Measurements from ENCODE around the gene CHMP1B.
"Not testable (repeated sequence)": the region's sequence is repeated elsewhere in the genome, so short reads cannot be mapped to it uniquely, and the experiment has no call there.

CHMP1B gene

GRCh38 chr18:11840493-11840892, 10.7 kb upstream of the CHMP1B start:
- no peak for DNase-seq (ENCODE audit: low read depth in 2 of 2)

GRCh38 chr18:11842562-11842961, 8.7 kb upstream of the CHMP1B start:
- no peak for DNase-seq (ENCODE audit: low read depth in 2 of 2)

DNA sequence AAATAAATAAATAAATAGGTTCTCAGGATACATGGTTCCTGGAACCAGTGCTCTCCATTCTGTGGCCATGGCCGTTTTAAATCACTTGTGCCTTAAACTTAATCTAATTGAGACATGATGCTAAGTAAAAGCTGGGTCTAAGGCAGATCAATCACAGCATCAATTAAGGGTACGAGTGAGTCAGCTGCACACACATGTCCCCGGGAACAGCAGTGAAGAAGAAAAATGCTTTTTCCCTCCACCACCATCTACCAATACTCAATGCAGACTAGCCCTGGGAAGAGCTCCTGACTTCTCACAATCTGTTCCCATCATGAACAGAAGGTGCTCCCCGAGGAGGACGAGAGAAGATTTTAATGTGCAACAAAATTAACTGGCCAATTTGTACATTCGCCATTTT, 6.8 kb upstream of the CHMP1B start:
- no peak for DNase-seq (ENCODE audit: low read depth in 2 of 2)

DNA sequence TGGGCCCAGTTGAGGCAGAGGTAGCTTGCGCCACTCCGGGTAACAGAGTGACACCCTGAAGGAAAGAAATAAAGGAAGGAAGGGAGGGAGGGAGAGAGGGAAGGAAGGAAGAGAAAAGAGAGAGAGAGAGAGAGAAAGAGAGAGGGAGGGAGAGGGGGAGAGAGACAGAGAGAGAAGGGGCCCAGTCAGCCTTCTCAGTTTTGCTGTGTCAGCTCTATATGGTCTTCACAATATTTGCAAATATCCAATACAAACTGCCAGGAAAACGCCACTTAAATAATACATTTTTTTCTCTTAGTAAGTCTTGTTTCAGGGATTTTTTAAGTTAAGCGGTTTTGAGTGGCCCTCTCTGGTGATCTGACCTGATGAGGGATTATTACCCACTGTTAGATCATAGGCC, 5.6 kb upstream of the CHMP1B start:
- no peak for DNase-seq (ENCODE audit: low read depth in 2 of 2)

DNA sequence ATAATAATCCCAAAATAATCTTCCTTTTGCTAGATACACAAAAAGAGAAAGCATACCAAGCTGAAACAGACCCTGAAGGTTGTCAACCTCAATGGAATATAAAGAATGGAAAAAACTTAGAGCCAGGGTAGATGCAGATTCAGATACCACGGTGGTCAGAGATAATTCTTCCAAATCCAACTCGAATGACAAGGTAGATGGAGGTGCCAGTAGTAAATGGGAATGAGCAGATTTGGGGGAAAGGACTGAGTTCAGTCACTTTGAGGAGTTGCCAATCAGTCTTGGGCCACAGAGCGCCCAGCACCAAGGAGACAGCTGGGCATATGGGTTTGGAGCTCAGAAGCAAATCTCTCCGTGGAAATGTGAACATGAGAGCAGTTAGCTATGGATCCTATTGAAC, 3.4 kb upstream of the CHMP1B start:
- no peak for DNase-seq (ENCODE audit: low read depth in 2 of 2)

DNA sequence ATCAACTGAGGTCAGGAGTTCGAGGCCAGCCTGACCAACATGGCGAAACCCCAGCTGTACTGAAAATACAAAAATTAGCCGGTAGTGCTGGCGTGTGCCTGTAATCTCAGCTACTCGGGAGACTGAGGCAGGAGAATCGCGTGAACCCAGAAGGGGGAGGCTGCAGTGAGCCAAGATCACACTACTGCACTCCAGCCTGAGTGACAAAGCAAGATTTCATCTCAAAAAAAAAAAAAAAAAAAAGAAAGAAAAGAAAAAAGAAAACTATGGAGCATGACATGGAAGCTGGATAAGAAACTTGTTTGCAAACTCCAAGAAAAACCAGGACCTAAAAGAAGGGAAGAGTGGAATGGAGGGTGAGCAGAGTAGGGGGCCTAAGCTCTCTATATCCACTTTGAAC, 1.9 kb upstream of the CHMP1B start:
- DNase-seq (ENCODE audit: low read depth in 2 of 2): no peak

- peak; percentile 33 to 37 for DNase-seq (ENCODE audit: low read depth in 2 of 2)
Observed at GRCh38 chr18:11849841-11850634, 1.2 kb upstream of the CHMP1B start.

DNA sequence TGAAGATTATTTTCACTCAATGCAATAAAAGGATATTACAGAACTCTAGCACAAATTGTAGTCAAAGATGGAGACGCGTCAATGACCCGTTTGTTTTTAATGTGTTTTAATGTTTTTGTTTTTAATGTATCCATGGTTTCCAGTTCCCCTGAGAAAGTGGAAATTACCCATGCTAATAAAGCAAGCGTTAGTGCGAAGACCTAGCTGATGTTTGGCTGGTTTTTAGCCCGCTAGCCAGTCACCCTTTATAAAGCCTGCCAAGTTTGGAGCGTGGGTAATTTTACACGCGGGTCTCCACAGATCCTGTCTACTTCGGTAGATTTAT, 430 bp upstream of the CHMP1B start:
- no peak for DNase-seq (ENCODE audit: low read depth in 2 of 2)

GRCh38 chr18:11851806-11852337, 659 bp downstream of the CHMP1B start:
- DNase-seq (ENCODE audit: low read depth in 2 of 2): peak in 1 of 2 donors; percentile 14

- not testable (repeated sequence) for DNase-seq (ENCODE audit: low read depth in 2 of 2)
Observed at GRCh38 chr18:11854554-11854953, 3.3 kb downstream of the CHMP1B start.

GRCh38 chr18:11857177-11857887, 6.1 kb downstream of the CHMP1B start:
- no peak for DNase-seq (ENCODE audit: low read depth in 2 of 2)

- no peak for DNase-seq (ENCODE audit: low read depth in 2 of 2)
Observed at GRCh38 chr18:11859282-11859830, 8.1 kb downstream of the CHMP1B start.

DNA sequence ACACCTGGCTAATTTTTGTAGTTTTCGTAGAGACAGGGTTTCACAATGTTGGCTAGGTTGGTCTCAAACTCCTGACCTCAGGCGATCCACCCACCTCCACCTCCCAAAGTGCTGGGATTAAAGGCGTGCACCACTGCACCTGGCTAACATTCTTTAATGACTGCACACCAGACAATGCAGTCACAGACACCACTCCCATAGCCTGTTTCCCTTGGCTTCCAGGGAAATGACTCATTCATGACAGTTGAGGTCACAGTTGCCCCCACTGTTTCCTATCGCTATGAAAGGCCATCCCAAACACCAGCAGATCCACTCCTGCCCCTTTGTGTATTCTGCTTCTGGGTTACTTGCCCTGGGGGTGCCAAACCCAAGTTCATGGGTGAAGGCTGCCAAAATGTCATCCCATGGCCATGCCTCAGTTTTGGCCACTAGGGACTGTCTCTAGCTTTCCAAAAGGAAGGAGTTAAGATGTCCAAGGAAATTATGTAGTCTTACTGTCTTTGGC, 8.7 kb downstream of the CHMP1B start:
- no peak for DNase-seq (ENCODE audit: low read depth in 2 of 2)

GRCh38 chr18:11860594-11861450, 9.6 kb downstream of the CHMP1B start:
- no peak for DNase-seq (ENCODE audit: low read depth in 2 of 2)

- no peak for DNase-seq (ENCODE audit: low read depth in 2 of 2)
Observed at GRCh38 chr18:11861583-11862288, 10.5 kb downstream of the CHMP1B start.

DNA sequence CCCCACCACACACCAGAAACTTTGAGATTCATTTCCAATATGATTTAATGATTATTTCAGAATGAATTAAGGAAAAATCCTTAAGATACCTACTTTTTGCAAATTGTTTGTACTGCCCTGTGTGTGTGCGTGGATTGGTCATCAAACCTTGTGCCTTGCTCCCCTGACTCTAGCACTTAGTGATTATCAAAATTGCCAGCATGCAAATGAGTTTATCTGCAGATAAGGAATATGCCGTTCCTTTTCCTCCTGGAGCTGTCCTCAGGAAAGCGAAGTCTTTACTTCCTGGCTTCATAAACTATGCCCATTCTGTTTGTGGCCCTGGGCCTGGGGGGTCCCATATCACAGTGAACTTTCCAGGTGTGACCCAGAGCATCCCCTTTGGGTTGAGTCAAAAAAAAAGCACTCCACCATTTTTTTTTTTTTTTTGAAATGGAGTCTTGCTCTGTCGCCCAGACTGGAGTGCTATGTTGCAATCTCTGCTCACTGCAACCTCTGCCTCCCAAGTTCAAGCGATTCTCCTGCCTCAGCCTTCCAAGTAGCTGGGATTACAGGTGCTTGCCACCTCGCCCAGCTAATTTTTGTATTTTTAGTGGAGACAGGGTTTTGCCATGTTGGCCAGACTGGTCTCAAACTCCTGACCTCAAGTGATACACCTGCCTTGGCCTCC, 11.4 kb downstream of the CHMP1B start:
- no peak for DNase-seq (ENCODE audit: low read depth in 2 of 2)

- DNase-seq (ENCODE audit: low read depth in 2 of 2): no peak
Observed at GRCh38 chr18:11864471-11864870, 13.3 kb downstream of the CHMP1B start.

- no peak for DNase-seq (ENCODE audit: low read depth in 2 of 2)
Observed at GRCh38 chr18:11865071-11865470, 13.9 kb downstream of the CHMP1B start.

- DNase-seq (ENCODE audit: low read depth in 2 of 2): no peak
Observed at GRCh38 chr18:11866329-11866728, 15.1 kb downstream of the CHMP1B start.

GRCh38 chr18:11866764-11867163, 15.6 kb downstream of the CHMP1B start:
- no peak for DNase-seq (ENCODE audit: low read depth in 2 of 2)

- no peak for DNase-seq (ENCODE audit: low read depth in 2 of 2)
Observed at GRCh38 chr18:11868230-11868629, 17.0 kb downstream of the CHMP1B start.
